Right renal pelvis (tissue), 4 donors: ENCODE measurements around the gene TDRD9. TPM values are rescaled to one million over a fixed set of nuclear protein-coding genes. Genes with fewer than 3 reads are reported as not detected.

Experiments
- DNase-seq, 4 donors: peaks; one replicate each; pipeline ENCODE4 v3.0.0-alpha.2; 2013; ENCODE audit warnings: low read depth in 4 of 4, low spot score in 3 of 4, missing footprints in 1 of 4
- polyA plus RNA-seq, 4 donors: library from polyadenylated mRNA; unstranded; fragments of 120-200 nt; gene quantifications; one replicate each; pipeline ENCODE4 v1.2.1, GENCODE V29; 2013; ENCODE audit not compliant: insufficient read length in 4 of 4

Gene TDRD9
- polyA plus RNA-seq, 4 donors: 1.5 to 5.1 (median 3.6) TPM

DNA sequence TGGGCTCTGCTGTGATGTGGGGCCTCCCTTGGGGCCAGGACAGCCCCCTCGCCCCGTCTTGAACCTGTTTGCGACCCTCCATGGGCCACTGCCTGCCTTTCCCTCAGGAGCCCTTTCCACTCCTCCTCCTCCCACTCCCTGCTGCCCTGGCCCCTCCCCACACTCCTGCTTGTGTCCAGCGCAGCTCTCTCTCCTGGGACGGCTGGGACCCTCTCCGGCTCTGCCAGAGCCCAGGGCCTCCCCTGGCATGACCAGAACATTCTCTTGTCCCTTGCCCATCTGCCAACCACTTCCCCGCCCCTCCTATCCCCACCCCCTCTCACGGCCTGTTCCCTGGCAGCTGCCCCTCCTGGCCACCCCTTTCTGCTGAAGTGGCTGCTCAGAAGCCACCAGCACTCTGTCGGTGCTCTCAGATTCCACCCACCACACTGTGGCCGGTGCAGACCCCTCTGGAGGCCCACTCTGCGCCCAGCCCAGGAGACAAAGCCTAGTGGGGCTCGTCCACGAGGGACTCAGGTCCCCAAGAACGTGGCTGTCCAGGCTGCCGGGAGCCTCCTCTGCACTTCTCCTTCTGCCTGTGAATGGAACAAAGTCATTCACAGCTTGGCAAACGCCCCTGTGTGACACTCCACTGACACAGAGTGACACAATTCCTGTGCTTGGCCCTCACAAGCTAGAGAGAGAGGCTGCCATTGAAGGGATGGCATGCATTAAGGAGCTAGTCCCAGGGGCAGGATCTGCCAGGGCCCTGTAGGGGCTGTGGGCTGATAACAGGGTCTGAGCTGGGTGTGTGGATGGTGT, 158.6 kb downstream of the TDRD9 start:
- DNase-seq: no peak

DNA sequence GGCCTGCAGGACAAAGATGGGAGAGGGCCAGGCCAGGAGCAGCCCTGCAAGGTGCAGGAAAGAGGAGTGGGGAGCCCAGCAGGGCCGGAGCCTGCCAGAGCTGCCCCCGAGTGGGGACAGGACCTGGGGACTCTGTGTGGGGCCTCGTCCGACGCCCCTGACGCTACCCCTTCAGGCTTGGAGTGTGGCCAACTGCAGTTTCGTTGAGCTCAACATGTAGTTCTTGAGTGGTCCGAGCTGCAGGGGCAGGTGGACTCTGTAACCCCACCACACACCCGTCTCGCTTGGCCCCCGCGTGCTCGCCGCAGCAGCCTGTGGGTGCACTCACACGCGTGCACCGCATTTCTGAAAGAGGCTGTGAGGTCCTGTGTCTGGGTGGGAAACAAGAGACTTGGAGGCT, 159.2 kb downstream of the TDRD9 start:
- DNase-seq: no peak

DNA sequence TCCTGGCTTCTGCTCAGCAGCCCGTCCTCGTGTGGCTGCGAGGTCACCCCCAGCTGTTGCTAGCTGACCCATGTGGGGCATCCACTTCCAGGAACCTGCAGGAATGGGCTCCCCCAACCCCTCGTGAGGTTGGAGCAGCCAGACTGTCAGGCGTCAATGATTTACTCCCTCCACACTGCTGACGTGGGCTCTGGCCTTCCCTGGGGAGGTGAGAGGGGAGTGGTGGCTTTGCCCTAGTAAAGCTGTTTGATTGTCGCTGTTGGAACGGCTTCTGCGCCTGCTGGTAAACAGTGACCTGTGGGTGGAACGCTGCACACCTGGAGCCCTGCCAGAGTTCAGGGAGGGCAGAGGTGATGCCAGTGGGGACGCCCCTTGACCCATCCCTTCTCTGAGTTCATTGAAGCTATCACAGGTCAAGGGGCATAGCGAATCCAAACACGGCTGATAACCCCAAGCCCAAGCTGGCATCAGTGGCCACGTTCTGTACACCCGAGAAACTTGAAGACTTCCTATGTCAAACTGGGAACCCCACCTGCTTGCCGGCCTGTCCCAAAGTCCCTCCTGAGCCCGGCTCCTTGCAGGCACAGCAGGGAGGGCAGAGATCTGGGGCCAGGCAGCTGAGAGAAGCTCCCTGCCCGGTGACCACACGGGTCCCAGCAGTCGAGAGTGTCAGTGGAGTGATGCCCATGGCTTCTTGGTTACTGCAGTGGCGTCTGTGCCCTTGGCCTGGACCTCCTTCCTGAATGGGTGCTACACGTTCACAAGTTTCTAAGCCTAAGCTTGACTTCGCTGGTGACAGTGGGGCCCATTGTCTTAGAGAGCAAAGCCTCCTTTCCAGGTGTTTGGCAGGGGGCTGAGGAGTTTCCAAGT, 160.0 kb downstream of the TDRD9 start:
- no peak for DNase-seq

DNA sequence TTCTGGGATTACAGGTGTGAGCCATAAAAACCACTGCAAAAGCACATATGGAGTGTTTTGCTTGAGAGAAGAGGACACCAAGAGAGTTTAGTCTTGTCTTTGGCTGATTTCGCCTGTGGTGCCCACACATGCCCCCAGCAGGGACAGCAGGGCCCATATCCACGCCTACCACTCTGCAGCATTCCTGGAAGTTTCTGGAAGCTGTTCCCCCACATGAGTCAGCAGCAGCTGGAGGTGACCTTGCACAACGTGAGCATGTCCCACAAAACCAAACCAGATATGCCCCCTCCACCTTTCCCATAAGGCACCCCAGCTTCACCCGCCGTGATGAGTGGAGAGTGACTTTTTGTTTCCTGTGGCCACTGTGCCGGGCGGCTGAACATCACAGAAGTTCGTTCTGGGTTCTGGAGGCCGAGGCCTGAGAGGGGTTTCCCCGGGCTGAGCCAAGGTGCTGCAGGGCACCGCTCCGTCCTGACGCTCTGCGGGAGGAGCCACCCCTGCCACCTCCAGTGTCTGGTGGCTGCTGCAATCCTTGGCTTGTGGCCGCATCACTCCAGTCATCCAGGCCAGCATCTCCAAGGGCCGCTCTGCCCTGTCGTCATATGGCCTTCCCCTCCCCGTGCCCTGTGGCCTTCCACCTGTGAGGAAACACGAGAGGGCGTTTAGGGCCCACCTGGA, 162.0 kb downstream of the TDRD9 start:
- no peak for DNase-seq

DNA sequence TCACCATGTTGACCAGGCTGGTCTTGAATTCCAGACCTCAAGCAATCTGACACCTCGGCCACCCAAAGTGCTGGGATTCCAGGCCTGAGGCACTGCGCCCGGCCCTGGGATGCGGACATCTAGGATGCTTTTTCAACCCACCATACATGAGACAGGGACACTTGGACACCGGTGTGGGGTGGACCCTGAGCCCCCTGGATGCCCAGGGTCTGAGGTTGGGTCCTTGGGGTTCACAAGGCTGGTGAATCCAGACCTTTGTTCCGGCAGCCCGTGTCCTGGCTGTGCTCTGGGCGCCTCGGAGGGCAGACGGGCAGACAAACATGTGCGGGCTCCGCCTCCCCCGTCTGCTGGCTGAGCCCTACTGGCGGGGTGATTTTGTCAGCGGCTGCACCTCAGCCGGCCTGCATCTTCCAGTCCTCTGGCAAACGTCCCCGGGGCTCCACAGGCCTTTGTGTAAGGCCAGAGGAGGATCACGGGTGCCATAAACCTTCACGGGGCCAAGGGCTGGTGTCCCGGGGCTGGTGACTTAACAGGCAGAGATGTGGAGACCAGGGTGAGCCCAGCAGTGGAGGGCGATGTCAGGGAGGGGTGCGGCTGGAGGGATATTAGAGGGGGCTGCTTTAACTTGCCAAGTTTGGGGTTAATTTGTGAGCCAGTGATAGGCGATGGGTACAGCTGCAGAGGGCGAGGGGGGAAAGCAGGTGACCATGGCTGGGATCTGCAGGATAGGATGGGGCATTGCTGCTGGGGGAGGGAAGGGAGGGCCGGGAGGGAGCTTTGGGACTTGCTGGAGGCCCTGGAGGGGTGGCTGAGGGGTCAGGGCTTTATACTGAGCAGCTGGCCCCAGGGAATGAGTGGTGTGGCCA, 163.0 kb downstream of the TDRD9 start:
- DNase-seq: no peak

DNA sequence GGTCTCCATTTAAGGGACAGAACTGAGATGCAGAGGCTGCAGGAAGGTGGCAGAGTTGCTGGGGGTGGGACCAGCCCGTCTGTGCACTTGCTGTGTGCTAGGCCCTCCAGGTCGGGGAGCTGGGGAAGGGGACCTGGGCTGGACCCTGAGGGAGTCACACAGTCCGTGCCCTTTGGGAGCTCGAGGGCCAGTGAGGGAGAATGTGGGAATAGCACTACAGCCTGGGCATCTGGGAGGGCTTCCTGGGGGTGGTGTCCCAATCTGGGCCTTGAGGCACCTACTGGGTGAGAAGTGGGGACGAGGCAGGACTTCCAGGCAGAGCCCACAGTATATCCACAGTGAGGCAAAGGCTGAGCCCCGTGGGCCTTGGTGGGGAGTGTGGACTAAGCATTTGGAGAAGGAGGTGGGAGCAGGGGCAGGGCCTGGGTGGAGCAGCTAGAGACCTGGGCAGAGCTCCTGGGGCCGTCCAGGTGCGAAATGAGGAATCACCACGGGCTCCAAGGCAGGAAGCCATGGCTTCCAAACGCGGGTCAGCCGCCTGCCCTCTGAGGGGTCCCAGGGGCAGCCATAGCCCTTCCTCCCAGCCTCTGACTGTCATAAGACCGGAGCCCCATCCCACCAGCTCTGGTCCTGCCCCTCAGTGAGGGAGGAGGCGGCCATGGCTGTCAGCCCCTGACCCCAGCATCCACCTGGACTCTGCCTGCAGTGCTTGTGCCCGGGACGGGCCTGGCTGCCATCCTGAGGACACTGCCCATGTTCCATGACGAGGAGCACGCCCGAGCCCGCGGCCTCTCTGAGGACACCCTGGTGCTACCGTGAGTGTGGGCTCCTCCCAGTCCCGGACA, 163.9 kb downstream of the TDRD9 start:
- DNase-seq: no peak

DNA sequence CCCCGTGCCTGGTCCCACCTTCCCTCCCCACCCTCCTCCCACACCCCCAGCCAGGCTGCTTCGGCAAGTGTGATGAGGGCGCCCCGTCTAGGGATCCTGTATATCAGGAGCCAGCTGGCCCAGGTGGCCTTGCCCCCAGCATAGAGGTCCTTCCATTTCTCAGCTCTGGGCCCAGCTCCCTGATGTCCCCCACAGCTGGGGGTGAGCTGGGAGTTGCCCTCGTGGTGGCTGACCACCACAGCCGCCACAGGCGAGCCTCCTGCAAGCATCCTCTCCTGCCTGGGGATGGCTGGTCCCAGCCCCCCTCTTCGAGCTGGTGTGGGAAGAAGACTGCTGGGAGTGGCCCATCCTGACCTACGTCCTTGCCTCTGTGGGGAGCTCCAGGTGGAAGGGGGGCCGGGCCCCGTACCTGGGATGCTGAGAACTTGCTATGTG, 164.7 kb downstream of the TDRD9 start:
- no peak for DNase-seq

DNA sequence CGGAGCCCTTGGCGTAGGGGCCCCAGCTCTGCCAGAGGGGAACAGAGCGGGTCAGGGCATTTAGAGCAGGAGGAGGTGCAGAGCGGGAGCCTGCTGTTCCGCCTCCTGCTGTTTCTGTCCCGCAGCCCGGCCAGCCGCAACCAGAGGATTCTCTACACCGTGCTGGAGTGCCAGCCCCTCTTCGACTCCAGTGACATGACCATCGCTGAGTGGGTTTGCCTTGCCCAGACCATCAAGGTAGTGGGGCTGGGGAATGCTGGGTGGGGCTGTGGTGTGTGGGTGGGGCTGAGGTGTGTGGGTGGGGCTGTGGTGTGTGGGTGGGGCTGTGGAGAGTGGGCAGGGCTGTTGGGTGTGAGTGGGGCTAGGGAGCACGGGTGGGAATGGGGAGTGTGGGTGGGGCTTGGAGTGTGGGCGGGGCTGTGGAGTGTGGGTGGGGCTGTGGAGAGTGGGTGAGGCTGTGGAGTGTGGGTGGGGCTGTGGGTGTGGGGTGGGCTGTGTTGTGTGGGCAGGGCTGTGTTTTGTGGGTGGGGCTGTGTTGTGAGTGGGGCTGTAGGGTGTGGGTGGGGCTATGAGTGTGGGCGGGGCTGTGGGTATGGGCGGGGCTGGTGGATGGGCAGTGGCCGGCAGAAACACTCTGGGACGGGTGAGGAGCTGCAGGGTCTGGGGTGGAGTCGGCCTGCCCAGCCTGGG, 165.3 kb downstream of the TDRD9 start:
- no peak for DNase-seq

DNA sequence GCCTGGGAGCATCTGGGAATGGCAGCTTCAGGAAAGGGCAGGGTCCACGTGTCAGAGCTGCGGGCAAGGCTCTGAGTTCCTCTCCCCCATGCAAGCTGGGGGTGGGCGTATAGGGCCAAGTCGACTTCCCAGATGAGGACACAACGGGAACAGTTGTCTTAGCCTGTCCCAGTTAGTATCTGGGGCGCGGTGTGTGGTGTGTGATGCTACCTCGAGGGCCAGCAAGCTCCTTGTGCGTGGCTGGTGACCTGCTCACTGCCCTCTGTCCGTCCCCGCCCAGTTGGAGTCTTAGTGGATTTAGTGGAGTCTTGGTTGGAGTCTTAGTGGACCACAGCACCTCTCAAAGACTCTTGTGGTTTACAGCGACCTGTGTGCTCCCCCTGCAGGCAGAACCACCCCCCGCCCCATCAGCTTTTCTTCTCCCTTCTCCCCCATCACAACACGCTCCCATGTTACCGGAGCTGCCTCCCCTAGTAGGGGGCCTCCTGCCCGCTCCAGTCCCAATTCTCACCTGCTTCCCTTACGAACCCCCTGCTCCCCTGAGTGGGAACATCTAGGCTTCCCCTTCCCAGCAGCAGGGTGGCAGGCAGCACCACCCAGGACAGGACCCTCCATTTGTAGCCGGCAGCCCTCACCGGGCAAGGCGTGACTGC, 165.9 kb downstream of the TDRD9 start:
- DNase-seq: no peak

DNA sequence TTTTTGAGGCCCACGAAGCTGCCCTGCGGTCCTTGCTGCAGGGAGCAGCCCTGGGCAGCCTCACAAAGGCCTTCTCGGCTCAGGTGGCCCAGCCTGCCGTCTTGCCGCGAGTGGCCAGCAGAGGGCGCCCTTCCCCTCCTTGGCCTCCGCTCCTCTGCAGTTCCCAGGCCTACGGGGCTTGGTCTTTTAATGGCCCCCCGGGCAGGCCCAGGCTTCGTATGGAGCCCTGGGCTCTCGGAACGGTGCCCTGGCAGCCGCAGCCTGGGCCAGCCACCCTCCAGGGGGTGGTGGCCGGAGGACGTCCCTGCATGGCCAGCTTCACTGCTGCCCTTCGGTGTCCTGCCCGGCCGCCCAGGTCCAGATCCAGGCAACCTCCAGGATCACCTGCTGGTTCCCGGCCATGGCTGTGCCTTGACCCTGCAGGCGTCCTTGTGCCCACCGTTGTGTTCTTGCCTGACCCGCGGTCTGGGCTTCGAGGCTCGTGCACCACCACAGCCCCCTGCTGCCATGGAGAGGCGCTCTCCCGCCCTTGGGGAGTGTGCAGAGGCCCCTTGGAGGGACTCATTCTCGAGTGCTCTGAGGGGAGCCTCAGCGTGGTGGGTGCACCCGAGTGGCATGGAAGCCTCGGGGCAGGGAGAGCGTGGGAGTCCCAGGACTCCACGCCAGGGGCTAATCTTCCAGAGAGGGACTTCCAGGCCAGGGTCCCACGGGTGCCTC, 166.6 kb downstream of the TDRD9 start:
- DNase-seq: peak in 1 of 4 donors; percentile 58

DNA sequence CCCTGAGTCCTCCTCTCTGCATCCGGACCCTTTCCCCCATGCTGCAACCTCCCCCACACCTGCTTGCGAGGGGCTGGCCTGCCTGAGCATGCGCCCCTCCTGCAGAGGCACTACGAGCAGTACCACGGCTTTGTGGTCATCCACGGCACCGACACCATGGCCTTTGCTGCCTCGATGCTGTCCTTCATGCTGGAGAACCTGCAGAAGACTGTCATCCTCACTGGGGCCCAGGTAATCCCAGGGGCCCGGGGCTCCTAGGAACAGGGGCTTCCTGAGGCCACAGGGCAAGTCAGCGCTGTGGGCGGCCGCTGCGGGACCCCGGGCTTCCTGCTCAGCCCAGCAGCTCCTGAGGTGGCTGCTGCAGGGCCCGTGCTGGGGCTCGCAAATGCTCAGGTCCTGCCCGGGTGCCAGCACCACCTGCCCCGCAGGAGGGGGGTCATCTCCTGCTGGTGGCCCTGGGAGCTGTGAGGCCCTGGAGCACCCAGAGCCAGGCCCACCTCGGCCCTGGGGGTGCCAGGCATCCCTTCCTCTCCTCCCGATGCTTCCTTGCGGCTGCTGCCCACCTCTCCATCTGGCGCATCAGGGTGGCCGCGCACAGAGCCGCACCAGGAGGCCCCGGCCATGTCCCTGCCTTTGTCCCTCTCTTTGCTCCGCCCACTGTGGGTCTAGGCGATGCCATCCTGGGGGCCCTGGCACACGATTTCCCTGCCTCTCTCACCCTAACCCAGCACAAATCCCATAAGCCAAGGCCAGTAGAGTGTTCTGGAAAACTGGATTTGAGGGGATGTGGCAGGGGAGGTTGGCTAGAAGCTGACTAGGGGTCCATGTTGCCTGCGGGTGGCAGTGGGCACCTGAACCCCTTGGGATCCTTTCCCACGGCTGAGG, 167.4 kb downstream of the TDRD9 start:
- no peak for DNase-seq

DNA sequence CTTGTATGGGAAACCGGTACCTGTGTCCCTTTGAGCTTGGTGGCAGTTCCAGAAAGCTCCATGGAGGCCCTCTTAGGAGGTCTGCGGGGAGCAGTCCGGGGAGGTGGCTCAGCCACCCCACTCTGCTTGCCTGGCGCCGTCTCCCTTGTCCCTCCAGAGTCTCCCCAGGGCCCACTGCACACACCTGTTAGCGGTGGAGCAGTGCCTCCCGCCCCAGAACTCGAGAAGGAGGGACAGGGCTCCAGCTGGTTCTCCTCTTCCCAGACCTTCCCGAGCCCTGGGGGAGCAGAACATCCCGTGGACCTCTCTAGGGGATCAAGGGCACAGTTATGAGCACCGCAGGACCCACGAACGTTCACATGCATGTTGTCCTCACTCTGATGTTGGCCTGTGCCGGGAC, 168.1 kb downstream of the TDRD9 start:
- DNase-seq: no peak

DNA sequence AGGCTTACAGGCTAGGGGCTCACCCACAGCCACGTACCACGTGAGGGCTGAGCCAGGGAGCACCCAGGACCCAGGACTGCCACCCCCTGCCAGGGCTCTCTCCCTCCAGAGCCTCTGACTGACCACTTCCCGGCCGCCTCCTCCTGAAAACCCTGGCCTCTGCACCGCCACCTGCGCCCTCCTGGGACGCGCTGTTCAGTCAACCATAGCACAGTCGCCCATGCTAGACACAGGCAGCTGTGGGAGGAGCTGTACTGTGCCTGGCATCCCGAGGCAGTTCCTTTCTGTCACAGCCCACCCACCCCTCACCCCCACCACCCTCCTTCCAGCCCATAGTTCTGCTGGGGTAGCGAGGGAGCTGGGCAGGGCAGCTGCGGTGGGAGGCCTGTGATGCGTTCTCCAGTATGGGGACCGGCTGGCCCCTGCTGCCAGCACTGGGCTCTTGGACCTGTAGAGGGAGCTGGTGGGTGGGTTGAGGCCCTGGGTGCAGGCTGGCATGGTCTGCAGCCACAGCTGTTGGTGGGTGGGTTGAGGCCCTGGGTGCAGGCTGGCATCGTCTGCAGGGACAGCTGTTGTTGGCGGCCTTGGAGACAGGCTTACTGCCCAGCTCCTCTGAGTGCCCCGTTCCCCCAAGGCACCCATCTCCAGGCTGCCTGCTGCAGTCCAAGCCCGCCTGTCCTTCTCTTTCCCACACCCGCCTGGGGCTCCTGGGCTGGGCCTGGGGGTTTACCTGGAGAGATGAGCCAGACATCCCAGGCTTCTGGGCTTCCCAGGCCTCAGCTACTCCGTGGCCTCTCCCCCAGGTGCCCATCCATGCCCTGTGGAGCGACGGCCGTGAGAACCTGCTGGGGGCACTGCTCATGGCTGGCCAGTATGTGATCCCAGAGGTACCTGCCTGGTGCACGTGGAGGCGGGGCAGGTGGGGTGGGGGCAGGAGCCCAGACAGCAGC, 168.8 kb downstream of the TDRD9 start:
- no peak for DNase-seq

DNA sequence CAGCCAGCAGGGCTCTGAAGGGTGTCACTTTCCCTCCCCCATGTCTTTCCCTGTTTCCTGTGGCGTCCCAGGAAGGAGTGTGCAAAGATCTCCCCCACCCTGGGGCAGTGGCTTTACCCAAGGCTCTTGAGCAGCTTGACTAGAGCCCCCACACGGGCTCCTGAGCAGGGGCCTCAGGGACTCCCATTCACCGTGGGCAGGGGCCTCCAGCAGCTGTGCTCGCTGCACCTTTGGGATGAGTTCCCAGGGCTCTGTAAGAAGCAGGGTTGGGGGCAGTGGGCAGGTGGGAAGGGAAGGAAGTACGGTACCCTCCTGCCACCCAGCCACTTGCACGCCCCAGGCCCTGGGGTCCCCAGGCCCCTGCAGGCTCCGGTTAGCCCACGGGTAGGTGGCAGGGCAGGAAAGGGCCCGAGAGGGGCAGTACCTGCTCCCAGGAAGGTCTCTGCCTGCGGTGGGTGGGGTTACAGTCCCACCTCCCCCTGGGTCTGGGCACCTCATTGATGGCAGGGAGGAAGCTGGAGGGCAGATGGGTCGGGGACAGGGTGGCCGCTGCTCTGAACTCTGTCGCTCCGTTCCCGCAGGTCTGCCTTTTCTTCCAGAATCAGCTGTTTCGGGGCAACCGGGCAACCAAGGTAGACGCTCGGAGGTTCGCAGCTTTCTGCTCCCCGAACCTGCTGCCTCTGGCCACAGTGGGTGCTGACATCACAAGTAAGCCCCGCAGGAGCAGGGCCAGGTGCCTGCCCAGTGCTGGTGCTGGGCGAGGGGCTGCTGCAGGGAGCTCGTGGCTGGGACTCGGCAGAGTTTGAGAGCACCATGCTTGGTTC, 170.2 kb downstream of the TDRD9 start:
- DNase-seq: no peak
